ENCODE measurements around the gene PPIF.

DNA sequence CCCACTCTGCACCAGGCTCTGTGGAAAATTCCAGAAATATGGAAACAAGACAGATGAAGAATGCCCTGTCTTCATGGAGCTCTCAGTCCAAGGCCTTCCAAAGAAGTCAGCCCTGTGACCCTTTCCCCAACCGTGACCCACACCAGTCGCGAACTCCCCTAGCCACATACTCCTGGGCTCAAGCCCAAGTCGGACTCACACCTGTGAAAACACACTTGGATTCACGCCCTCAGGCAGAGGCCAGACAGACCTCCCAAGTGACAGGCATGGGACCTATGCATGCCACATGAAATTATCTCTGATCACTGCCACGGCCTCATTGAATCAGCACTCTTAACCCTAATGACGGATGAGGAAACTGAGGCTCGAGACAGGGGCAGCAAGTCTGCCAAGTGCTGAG, 55.7 kb downstream of the PPIF start:
- TF ChIP-seq EGR1 (IDR thresholded peaks at IDR 0.05; ENCODE audit: low read depth in 2 of 2) (no peak), TAF1 (conservative IDR thresholded peaks at IDR 0.05) (no peak), RAD21 (IDR thresholded peaks at IDR 0.05) (no peak), SP1 (IDR thresholded peaks at IDR 0.05) (no peak), GABPA (IDR thresholded peaks at IDR 0.05 in 1 of 2, conservative IDR thresholded peaks at IDR 0.05 in 1 of 2) (no peak)
- TF ChIP-seq, protein P1, sequence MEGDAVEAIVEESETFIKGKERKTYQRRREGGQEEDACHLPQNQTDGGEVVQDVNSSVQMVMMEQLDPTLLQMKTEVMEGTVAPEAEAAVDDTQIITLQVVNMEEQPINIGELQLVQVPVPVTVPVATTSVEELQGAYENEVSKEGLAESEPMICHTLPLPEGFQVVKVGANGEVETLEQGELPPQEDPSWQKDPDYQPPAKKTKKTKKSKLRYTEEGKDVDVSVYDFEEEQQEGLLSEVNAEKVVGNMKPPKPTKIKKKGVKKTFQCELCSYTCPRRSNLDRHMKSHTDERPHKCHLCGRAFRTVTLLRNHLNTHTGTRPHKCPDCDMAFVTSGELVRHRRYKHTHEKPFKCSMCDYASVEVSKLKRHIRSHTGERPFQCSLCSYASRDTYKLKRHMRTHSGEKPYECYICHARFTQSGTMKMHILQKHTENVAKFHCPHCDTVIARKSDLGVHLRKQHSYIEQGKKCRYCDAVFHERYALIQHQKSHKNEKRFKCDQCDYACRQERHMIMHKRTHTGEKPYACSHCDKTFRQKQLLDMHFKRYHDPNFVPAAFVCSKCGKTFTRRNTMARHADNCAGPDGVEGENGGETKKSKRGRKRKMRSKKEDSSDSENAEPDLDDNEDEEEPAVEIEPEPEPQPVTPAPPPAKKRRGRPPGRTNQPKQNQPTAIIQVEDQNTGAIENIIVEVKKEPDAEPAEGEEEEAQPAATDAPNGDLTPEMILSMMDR (IDR thresholded peaks at IDR 0.05; ENCODE audit: low read depth, low read length, missing input control): no peak
- TF ChIP-seq, protein P2, sequence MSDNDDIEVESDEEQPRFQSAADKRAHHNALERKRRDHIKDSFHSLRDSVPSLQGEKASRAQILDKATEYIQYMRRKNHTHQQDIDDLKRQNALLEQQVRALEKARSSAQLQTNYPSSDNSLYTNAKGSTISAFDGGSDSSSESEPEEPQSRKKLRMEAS (IDR thresholded peaks at IDR 0.05): no peak
